Measurements from ENCODE around the gene CDC42EP2. TPM values are rescaled to one million over a fixed set of nuclear protein-coding genes. Genes with fewer than 3 reads are reported as not detected.

The CDC42EP2 gene
- total and polyA plus RNA-seq, 2 of the 13 experiments (the other 11 are each of a cell fraction or from before 2014, with no cell fraction given): 2.3 to 7.1 TPM

DNA sequence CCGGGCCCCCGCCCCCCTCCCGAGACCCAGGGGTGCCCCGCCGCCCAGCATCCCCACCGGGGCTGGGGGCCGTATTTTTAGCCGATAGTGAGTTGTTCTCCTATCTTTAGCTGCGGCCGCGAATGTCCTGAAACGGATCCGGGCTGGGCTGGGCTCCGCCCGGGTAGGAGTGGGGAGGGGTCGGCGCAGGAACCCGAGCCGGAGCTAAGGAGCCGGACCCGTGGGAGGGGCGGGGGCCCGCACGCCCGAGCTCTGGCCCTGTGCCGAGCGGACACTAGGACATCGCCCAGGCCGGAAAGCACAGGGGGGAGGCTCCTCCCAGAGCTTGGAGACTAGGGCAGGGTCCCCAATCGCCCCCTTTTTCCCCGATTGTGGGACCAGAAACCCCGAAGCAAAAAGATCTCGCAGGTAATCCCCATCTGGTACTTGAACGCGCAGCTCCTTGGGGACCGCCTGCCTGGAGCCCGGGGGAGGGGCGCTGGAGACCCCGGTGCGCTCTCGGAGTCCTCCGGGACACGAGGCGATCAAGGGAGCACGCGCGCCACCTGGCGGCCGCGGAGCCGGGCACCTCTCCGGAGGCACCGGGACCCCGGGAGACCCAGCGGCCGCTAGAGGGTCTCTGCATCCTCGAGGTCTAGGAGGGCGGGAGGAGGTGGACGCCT, 669 bp downstream of the CDC42EP2 start (continued):
- no peak for TF ChIP-seq SKIL (CRISPR knock-in tag; IDR thresholded peaks at IDR 0.05; ENCODE audit: borderline replicate concordance)
- no peak for TF ChIP-seq GZF1 (CRISPR knock-in tag; IDR thresholded peaks at IDR 0.05)
- no peak for TF ChIP-seq NAIF1 (CRISPR knock-in tag; IDR thresholded peaks at IDR 0.05; ENCODE audit: borderline replicate concordance)
- peak; percentile 58; the same call in 1 of the 2 replicates for TF ChIP-seq KAT8 (CRISPR knock-in tag; IDR thresholded peaks at IDR 0.05)
- TF ChIP-seq ZEB1 (IDR thresholded peaks at IDR 0.05; ENCODE audit: insufficient replicate concordance, low read depth): no peak
- TF ChIP-seq ZNF589 (CRISPR knock-in tag; conservative IDR thresholded peaks at IDR 0.05): no peak
- no peak for TF ChIP-seq KLF9 (CRISPR knock-in tag; IDR thresholded peaks at IDR 0.05; ENCODE audit: low read depth)
- TF ChIP-seq, protein P1, sequence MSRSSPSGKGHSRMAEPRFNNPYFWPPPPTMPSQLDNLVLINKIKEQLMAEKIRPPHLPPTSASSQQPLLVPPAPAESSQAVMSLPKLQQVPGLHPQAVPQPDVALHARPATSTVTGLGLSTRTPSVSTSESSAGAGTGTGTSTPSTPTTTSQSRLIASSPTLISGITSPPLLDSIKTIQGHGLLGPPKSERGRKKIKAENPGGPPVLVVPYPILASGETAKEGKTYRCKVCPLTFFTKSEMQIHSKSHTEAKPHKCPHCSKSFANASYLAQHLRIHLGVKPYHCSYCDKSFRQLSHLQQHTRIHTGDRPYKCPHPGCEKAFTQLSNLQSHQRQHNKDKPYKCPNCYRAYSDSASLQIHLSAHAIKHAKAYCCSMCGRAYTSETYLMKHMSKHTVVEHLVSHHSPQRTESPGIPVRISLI (CRISPR knock-in tag; IDR thresholded peaks at IDR 0.05; ENCODE audit: borderline replicate concordance): peak; percentile 44; the same call in 1 of the 2 replicates
- TF ChIP-seq TERF1 (CRISPR knock-in tag; IDR thresholded peaks at IDR 0.05): no peak
- no peak for TF ChIP-seq U2AF2 (IDR thresholded peaks at IDR 0.05; ENCODE audit: low read depth, low read length)
- no peak for TF ChIP-seq NFATC3 (CRISPR knock-in tag; IDR thresholded peaks at IDR 0.05)
- no peak; the same call in none of the 2 replicates for TF ChIP-seq TARDBP (CRISPR knock-in tag; IDR thresholded peaks at IDR 0.05)
- no peak for TF ChIP-seq ARNT2 (CRISPR knock-in tag; IDR thresholded peaks at IDR 0.05; ENCODE audit: low read depth)
- TF ChIP-seq ZFP36L2 (CRISPR knock-in tag; IDR thresholded peaks at IDR 0.05): no peak
- TF ChIP-seq, protein P2, sequence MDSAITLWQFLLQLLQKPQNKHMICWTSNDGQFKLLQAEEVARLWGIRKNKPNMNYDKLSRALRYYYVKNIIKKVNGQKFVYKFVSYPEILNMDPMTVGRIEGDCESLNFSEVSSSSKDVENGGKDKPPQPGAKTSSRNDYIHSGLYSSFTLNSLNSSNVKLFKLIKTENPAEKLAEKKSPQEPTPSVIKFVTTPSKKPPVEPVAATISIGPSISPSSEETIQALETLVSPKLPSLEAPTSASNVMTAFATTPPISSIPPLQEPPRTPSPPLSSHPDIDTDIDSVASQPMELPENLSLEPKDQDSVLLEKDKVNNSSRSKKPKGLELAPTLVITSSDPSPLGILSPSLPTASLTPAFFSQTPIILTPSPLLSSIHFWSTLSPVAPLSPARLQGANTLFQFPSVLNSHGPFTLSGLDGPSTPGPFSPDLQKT (CRISPR knock-in tag; IDR thresholded peaks at IDR 0.05; ENCODE audit: borderline replicate concordance): no peak
- no peak for TF ChIP-seq CSRNP1 (CRISPR knock-in tag; IDR thresholded peaks at IDR 0.05)
- TF ChIP-seq, protein P3, sequence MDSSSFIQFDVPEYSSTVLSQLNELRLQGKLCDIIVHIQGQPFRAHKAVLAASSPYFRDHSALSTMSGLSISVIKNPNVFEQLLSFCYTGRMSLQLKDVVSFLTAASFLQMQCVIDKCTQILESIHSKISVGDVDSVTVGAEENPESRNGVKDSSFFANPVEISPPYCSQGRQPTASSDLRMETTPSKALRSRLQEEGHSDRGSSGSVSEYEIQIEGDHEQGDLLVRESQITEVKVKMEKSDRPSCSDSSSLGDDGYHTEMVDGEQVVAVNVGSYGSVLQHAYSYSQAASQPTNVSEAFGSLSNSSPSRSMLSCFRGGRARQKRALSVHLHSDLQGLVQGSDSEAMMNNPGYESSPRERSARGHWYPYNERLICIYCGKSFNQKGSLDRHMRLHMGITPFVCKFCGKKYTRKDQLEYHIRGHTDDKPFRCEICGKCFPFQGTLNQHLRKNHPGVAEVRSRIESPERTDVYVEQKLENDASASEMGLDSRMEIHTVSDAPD (CRISPR knock-in tag; IDR thresholded peaks at IDR 0.05): no peak
- TF ChIP-seq SALL1 (CRISPR knock-in tag; IDR thresholded peaks at IDR 0.05): peak; percentile 86
- TF ChIP-seq ZNF20 (CRISPR knock-in tag; IDR thresholded peaks at IDR 0.05): no peak
